GM12873 (cell line): ENCODE data around the gene ZNF333.
"Not testable (repeated sequence)": the region's sequence is repeated elsewhere in the genome, so short reads cannot be mapped to it uniquely, and the experiment has no call there.

ENCODE experiments used
- CTCF ChIP-seq: IDR thresholded peaks from 2 replicates; pipeline ENCODE4 v1.5.1; 2012; ENCODE audit warnings: low read depth, mild to moderate bottlenecking, moderate library complexity, low read length, control low read depth; ENCODE audit not compliant: insufficient read depth; ENCODE audit errors: missing control alignments

ZNF333 gene

GRCh38 chr19:14775869-14776586, 86.2 kb downstream of the ZNF333 start:
- peak; percentile 5 for TF ChIP-seq CTCF

- TF ChIP-seq CTCF, result not testable (repeated sequence)
Observed at GRCh38 chr19:14778110-14778845, 88.4 kb downstream of the ZNF333 start, which contains the start of gene ADGRE2. ADGRE2 (minus strand) TSS chr19:14778560; CDS start chr19:14776756, 1,804 bp downstream.

GRCh38 chr19:14779151-14779550, 89.3 kb downstream of the ZNF333 start:
- no peak for TF ChIP-seq CTCF

GRCh38 chr19:14782626-14783409, 93.0 kb downstream of the ZNF333 start:
- no peak for TF ChIP-seq CTCF
